HepG2 (cell line): Measurements from ENCODE around the gene CHMP1B. TPM values are rescaled to one million over a fixed set of nuclear protein-coding genes. Genes with fewer than 3 reads are reported as not detected.

Source experiments
- HMGXB3 ChIP-seq: sonication (generic); formaldehyde crosslinking; IDR thresholded peaks from 2 replicates; pipeline ENCODE4 v1.4.0; 2020; ENCODE audit warnings: missing genetic modification reagents, borderline replicate concordance
- HNRNPH1 ChIP-seq: fragments of 200-400 bp; formaldehyde crosslinking; optimal IDR thresholded peaks from 2 replicates; pipeline ENCODE3; 2017; ENCODE audit warnings: mild to moderate bottlenecking, low read depth, low read length
- KMT2A ChIP-seq: sonication (generic); formaldehyde crosslinking; IDR thresholded peaks from 2 replicates; pipeline ENCODE4 v1.4.0; 2020; ENCODE audit warnings: missing genetic modification reagents
- MED13 ChIP-seq: sonication (generic); formaldehyde crosslinking; IDR thresholded peaks from 2 replicates; pipeline ENCODE4 v1.5.0; 2020; ENCODE audit warnings: missing genetic modification reagents
- RBFOX2 ChIP-seq: fragments of 200-400 bp; formaldehyde crosslinking; IDR thresholded peaks from 2 replicates; pipeline ENCODE4 v1.6.1; 2017; ENCODE audit warnings: low read depth, mild to moderate bottlenecking, low read length
- SAP130 ChIP-seq: IDR thresholded peaks from 2 replicates; pipeline ENCODE4 v1.6.1; 2016; ENCODE audit warnings: low read depth
- SMYD3 ChIP-seq: sonication (generic); formaldehyde crosslinking; IDR thresholded peaks from 2 replicates; pipeline ENCODE4 v1.8.1; 2023; ENCODE audit warnings: mild to moderate bottlenecking, missing genetic modification reagents
- STAT6 ChIP-seq: sonication (generic); formaldehyde crosslinking; IDR thresholded peaks from 2 replicates; pipeline ENCODE4 v1.4.0; 2020; ENCODE audit warnings: missing genetic modification reagents, mild to moderate bottlenecking, borderline replicate concordance
- ZBTB1 ChIP-seq: sonication (generic); formaldehyde crosslinking; IDR thresholded peaks from 2 replicates; pipeline ENCODE4 v1.4.0; 2020; ENCODE audit warnings: missing genetic modification reagents, borderline replicate concordance
- ZBTB39 ChIP-seq: sonication (generic); formaldehyde crosslinking; IDR thresholded peaks from 2 replicates; pipeline ENCODE4 v1.5.0; 2020; ENCODE audit warnings: missing genetic modification reagents
- ZBTB4 ChIP-seq: sonication (generic); formaldehyde crosslinking; IDR thresholded peaks from 2 replicates; pipeline ENCODE4 v1.4.0; 2020; ENCODE audit warnings: missing genetic modification reagents, mild to moderate bottlenecking, borderline replicate concordance
- ZNF362 ChIP-seq: sonication (generic); formaldehyde crosslinking; IDR thresholded peaks from 2 replicates; pipeline ENCODE4 v1.4.0; 2020; ENCODE audit warnings: missing genetic modification reagents, mild to moderate bottlenecking, borderline replicate concordance
- ZNF75D ChIP-seq: sonication (generic); formaldehyde crosslinking; IDR thresholded peaks from 2 replicates; pipeline ENCODE4 v1.8.1; 2023; ENCODE audit warnings: missing genetic modification reagents, mild to moderate bottlenecking, borderline replicate concordance
- ZNF768 ChIP-seq: sonication (generic); formaldehyde crosslinking; IDR thresholded peaks from 2 replicates; pipeline ENCODE4 v1.4.0; 2020; ENCODE audit warnings: missing genetic modification reagents
- ZNF883 ChIP-seq: sonication (generic); formaldehyde crosslinking; IDR thresholded peaks from 2 replicates; pipeline ENCODE4 v1.5.1; 2020; ENCODE audit warnings: mild to moderate bottlenecking, missing genetic modification reagents; ENCODE audit errors: not compliant biosample characterization
- polyA plus RNA-seq, 8 experiments: library from polyadenylated mRNA; depleted of rRNA in 3 of 8; stranded (reverse) in 7 of 8; unstranded in 1 of 8; fragments of >200 nt; fragmentation: Illumina TruSeq in 4 of 8; extraction: Trizol in 4 of 8; gene quantifications; 2 replicates each; pipeline versions ENCODE4 v1.2.1 to v1.2.3, GENCODE V29; 2011 to 2016; ENCODE audit warnings: low read depth in 4 of 8, missing spikeins in 1 of 8, mixed read lengths in 1 of 8; ENCODE audit not compliant: insufficient read depth in 1 of 8
- total RNA-seq, 5 experiments: library from RNA; depleted of rRNA; stranded (reverse); fragments of >200 nt; fragmentation: Illumina TruSeq; extraction: Trizol; gene quantifications; 2 replicates each; pipeline ENCODE4 v1.2.3, GENCODE V29; 2016; ENCODE audit warnings: low read depth in 1 of 5

Gene CHMP1B
- total and polyA plus RNA-seq, 2 of the 13 experiments (the other 11 are each of a cell fraction or from before 2014, with no cell fraction given): 18.8 to 20.2 TPM

GRCh38 chr18:11885278-11885947, 34.2 kb downstream of the CHMP1B start (continued):
- TF ChIP-seq ZBTB1 (no peak), ZBTB4 (CRISPR knock-in tag) (no peak), ZBTB39 (CRISPR knock-in tag) (no peak), HMGXB3 (CRISPR knock-in tag) (no peak), MED13 (CRISPR knock-in tag) (no peak), SMYD3 (CRISPR knock-in tag) (no peak), STAT6 (CRISPR knock-in tag) (no peak), ZNF75D (CRISPR knock-in tag) (no peak), ZNF768 (CRISPR knock-in tag) (peak; percentile 32; the same call in 1 of the 2 replicates), SAP130 (CRISPR knock-in tag) (peak; percentile 58), RBFOX2 (0 out of 2 replicates have a peak, but pooled peaks have one; percentile 27), ZNF883 (CRISPR knock-in tag) (no peak), KMT2A (CRISPR knock-in tag) (no peak), ZNF362 (CRISPR knock-in tag) (no peak), HNRNPH1 (no peak)
